ENCODE data around the gene MILR1. TPM values are rescaled to one million over a fixed set of nuclear protein-coding genes. Genes with fewer than 3 reads are reported as not detected.

Gene MILR1
- total RNA-seq, 1 donor from 2014 or later: 19.6 TPM

GRCh38 chr17:64515829-64516228, 66.9 kb downstream of the MILR1 start:
- H3K36me3 ChIP-seq: peaks cover 99% of the 10 kb centered on the region
- no peak overlapping the region for H3K27ac ChIP-seq
- intact Hi-C loops (cut with DNase I): no loop called here
- no peaks in the 10 kb centered on the region for H3K9me3 ChIP-seq
- no peak for ATAC-seq
- DNase-seq: no peak
- H3K4me3 ChIP-seq: no peak overlapping the region
- H3K27me3 ChIP-seq (ENCODE audit: low read depth): no peaks in the 10 kb centered on the region
- H3K4me1 ChIP-seq: no peaks in the 10 kb centered on the region
- TF ChIP-seq, protein P1, sequence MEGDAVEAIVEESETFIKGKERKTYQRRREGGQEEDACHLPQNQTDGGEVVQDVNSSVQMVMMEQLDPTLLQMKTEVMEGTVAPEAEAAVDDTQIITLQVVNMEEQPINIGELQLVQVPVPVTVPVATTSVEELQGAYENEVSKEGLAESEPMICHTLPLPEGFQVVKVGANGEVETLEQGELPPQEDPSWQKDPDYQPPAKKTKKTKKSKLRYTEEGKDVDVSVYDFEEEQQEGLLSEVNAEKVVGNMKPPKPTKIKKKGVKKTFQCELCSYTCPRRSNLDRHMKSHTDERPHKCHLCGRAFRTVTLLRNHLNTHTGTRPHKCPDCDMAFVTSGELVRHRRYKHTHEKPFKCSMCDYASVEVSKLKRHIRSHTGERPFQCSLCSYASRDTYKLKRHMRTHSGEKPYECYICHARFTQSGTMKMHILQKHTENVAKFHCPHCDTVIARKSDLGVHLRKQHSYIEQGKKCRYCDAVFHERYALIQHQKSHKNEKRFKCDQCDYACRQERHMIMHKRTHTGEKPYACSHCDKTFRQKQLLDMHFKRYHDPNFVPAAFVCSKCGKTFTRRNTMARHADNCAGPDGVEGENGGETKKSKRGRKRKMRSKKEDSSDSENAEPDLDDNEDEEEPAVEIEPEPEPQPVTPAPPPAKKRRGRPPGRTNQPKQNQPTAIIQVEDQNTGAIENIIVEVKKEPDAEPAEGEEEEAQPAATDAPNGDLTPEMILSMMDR (IDR thresholded peaks at IDR 0.05): no peak

Small RNA genes within 50 kb of the gene (microRNA-seq; reads per million reads assigned to microRNA genes)
- gene MIR1273E (ENCODE audit: borderline number of aligned reads) (not detected), gene MIR3064 (ENCODE audit: borderline number of aligned reads) (2.5 reads per million), gene MIR5047 (ENCODE audit: borderline number of aligned reads) (not detected)

Other genes with a start within 250 kb of the MILR1 start
- 41.3 TPM for gene TEX2, start 185.9 kb upstream of the MILR1 start, total RNA-seq
- 679 TPM for gene PECAM1, start 58.3 kb upstream of the MILR1 start, total RNA-seq
- 12.0 TPM for gene POLG2, start 47.9 kb downstream of the MILR1 start, total RNA-seq
- 964 TPM for gene DDX5, start 57.2 kb downstream of the MILR1 start, total RNA-seq
- gene CEP95, start 57.9 kb downstream of the MILR1 start, total RNA-seq: 34.2 TPM
- gene SMURF2, start 213.2 kb downstream of the MILR1 start, total RNA-seq: 39.6 TPM